Ovary (tissue), 3 donors: ENCODE results near the gene WWOX.

Source experiments
- EP300 ChIP-seq: sonication (generic); formaldehyde crosslinking; IDR thresholded peaks from one replicate; pipeline ENCODE4 v1.6.1; 2017; ENCODE audit warnings: antibody characterized with exemption
- POLR2A ChIP-seq: fragments of 450-650 bp; IDR thresholded peaks from one replicate; pipeline ENCODE4 v1.6.1; 2017; ENCODE audit warnings: antibody characterized with exemption, mild to moderate bottlenecking, moderate library complexity
- TF ChIP-seq, protein P1 (sequence below), 3 donors: fragments of 450-650 bp in 2 of 3; fragments of 200-600 bp in 1 of 3; IDR thresholded peaks; one replicate each; pipeline versions ENCODE4 v1.5.1 to v1.8.0; 2016 to 2022; ENCODE audit warnings: antibody characterized with exemption in 3 of 3, mild to moderate bottlenecking in 1 of 3
- donor health status: DM: no; HTN: no; CAD: no.

DNA sequence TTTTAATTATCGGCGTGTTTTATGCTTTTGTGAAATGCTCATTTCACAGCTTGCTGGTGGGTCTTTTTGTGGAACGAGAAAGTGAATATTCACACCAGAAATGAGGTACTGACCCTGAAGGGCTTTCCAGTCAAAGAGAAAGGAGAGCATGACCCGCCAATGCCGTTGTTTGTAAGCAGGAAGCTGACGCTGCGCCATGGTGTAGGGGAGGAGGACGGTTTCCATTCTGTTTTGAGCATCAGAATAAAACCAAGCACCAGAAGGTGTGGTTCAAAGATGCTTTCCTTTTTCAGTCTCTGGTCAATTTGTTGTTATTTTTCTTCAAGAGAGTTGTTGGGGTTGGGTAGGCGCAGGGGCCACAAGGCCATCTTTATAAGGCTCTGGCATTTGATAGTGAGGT is 669.3 kb downstream of the WWOX start:
- TF ChIP-seq, protein P1, sequence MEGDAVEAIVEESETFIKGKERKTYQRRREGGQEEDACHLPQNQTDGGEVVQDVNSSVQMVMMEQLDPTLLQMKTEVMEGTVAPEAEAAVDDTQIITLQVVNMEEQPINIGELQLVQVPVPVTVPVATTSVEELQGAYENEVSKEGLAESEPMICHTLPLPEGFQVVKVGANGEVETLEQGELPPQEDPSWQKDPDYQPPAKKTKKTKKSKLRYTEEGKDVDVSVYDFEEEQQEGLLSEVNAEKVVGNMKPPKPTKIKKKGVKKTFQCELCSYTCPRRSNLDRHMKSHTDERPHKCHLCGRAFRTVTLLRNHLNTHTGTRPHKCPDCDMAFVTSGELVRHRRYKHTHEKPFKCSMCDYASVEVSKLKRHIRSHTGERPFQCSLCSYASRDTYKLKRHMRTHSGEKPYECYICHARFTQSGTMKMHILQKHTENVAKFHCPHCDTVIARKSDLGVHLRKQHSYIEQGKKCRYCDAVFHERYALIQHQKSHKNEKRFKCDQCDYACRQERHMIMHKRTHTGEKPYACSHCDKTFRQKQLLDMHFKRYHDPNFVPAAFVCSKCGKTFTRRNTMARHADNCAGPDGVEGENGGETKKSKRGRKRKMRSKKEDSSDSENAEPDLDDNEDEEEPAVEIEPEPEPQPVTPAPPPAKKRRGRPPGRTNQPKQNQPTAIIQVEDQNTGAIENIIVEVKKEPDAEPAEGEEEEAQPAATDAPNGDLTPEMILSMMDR (IDR thresholded peaks at IDR 0.05) = no peak
- TF ChIP-seq POLR2A (no peak), EP300 (no peak)
